Measurements from ENCODE around the gene PEX26. TPM values are rescaled to one million over a fixed set of nuclear protein-coding genes. Genes with fewer than 3 reads are reported as not detected.

Gene PEX26
- total RNA-seq, 1 donor from 2014 or later = 31.5 TPM

DNA sequence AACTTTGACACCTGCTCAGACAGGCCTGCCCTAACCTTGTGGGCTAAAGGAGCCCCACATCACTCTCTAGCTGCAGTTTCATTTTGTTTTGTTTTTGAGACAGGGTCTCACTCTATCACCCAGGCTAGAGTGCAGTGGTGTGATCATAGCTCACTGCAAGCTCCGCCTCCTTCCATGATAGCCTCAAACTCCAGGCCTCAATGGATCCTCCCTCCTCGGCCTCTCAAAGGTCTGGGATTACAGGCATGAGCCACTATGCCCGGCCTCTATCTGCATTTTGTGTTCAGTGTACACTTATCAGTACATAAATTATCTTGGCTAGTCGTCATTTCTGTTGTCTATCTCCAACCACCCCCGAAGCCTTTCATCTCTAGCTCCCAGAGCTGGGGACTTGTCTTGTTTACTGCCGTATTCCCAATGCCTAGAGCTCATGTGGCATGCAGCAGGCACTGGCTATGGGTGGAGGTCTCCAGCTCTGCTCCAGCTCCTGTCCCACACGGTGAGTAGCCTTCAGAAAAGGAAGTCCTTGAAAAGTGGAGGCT lies 22.1 kb upstream of the PEX26 start:
- ATAC-seq (no peak), DNase-seq (no peak)
- H3K9me3 ChIP-seq = no peaks in the 10 kb centered on the region
- intact Hi-C loops (cut with DNase I) = no loop called here
- no peaks in the 10 kb centered on the region for H3K27me3 ChIP-seq (ENCODE audit: low read depth)
- TF ChIP-seq, protein P1, sequence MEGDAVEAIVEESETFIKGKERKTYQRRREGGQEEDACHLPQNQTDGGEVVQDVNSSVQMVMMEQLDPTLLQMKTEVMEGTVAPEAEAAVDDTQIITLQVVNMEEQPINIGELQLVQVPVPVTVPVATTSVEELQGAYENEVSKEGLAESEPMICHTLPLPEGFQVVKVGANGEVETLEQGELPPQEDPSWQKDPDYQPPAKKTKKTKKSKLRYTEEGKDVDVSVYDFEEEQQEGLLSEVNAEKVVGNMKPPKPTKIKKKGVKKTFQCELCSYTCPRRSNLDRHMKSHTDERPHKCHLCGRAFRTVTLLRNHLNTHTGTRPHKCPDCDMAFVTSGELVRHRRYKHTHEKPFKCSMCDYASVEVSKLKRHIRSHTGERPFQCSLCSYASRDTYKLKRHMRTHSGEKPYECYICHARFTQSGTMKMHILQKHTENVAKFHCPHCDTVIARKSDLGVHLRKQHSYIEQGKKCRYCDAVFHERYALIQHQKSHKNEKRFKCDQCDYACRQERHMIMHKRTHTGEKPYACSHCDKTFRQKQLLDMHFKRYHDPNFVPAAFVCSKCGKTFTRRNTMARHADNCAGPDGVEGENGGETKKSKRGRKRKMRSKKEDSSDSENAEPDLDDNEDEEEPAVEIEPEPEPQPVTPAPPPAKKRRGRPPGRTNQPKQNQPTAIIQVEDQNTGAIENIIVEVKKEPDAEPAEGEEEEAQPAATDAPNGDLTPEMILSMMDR (IDR thresholded peaks at IDR 0.05) = no peak
- H3K36me3 ChIP-seq = no peaks in the 10 kb centered on the region
- H3K4me1 ChIP-seq = peaks cover 22% of the 10 kb centered on the region
- peak overlapping the region; percentile 68 for H3K27ac ChIP-seq
- H3K4me3 ChIP-seq = no peak overlapping the region

GRCh38 chr22:18056161-18056666 lies 21.6 kb upstream of the PEX26 start:
- TF ChIP-seq, protein P1 (IDR thresholded peaks at IDR 0.05) = no peak
- peak overlapping the region; percentile 68 for H3K27ac ChIP-seq

GRCh38 chr22:18056807-18057474 lies 20.8 kb upstream of the PEX26 start:
- DNase-seq (no peak), ATAC-seq (no peak)
- TF ChIP-seq, protein P1 (IDR thresholded peaks at IDR 0.05) = no peak
- intact Hi-C loops (cut with DNase I) = no loop called here
- Histone ChIP-seq H3K36me3 (no peaks in the 10 kb centered on the region), H3K4me1 (peaks cover 27% of the 10 kb centered on the region), H3K4me3 (no peak overlapping the region), H3K27ac (peak overlapping the region; percentile 68), H3K27me3 (ENCODE audit: low read depth) (no peaks in the 10 kb centered on the region), H3K9me3 (no peaks in the 10 kb centered on the region)

More at GRCh38 chr22:18056161-18056666, 21.6 kb upstream of the PEX26 start:
- H3K4me1 ChIP-seq = peaks cover 27% of the 10 kb centered on the region
- intact Hi-C loops (cut with DNase I) = no loop called here
- H3K9me3 ChIP-seq = no peaks in the 10 kb centered on the region
- H3K36me3 ChIP-seq = no peaks in the 10 kb centered on the region
- H3K27me3 ChIP-seq (ENCODE audit: low read depth) = no peaks in the 10 kb centered on the region
- no peak for DNase-seq
- ATAC-seq = peak; percentile 39 to 53
- no peak overlapping the region for H3K4me3 ChIP-seq

GRCh38 chr22:18057568-18058209 lies 20.1 kb upstream of the PEX26 start:
- intact Hi-C loops (cut with DNase I) = no loop called here
- H3K27me3 ChIP-seq (ENCODE audit: low read depth) = no peaks in the 10 kb centered on the region
- no peak for DNase-seq
- H3K4me1 ChIP-seq = peaks cover 27% of the 10 kb centered on the region
- no peaks in the 10 kb centered on the region for H3K9me3 ChIP-seq
- no peaks in the 10 kb centered on the region for H3K36me3 ChIP-seq
- TF ChIP-seq, protein P1 (IDR thresholded peaks at IDR 0.05) = no peak
- no peak overlapping the region for H3K27ac ChIP-seq
- no peak overlapping the region for H3K4me3 ChIP-seq
- peak; percentile 64 for ATAC-seq

DNA sequence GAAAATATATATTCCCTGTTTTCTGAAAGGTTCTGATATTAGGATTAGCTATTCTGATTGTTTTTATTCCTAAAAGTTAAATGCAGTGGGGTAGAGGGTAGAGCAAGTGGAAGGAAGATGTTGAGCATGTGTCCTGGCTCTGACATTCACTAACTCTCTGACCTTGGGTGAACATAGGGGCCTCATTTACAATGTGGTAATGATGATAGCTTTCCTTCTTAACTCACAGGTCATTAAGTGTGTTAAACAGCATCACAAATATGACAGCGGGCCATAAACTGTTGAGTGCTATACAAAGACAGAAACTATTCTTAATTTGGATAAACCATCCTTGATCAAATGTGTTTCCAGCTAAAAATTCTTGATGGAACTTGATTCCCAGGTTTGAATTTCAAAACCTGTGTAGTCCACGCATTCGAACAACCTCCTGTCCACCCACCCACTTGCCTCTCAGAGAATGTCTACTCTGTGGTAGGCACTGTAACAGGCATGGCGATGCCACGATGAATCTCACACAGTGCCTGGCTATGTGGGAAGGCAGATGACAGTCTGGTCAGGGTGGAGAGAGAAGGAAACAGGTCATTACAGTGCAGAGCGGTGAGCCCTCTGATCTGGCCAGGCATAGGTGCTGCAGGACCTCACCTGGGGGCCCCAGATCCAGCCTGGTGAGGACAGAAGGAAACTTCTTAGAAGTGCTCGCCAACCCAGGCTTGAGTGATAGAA lies 19.3 kb upstream of the PEX26 start:
- no peak overlapping the region for H3K4me3 ChIP-seq
- TF ChIP-seq, protein P1 (IDR thresholded peaks at IDR 0.05) = no peak
- no peak for DNase-seq
- H3K9me3 ChIP-seq = no peaks in the 10 kb centered on the region
- ATAC-seq = no peak
- no peak overlapping the region for H3K27ac ChIP-seq
- no peaks in the 10 kb centered on the region for H3K36me3 ChIP-seq
- intact Hi-C loops (cut with DNase I) = no loop called here
- peaks cover 27% of the 10 kb centered on the region for H3K4me1 ChIP-seq
- no peaks in the 10 kb centered on the region for H3K27me3 ChIP-seq (ENCODE audit: low read depth)

Data from lower lobe of right lung (tissue), 2 donors.